ENCODE measurements around the gene NHEJ1. TPM values are rescaled to one million over a fixed set of nuclear protein-coding genes. Genes with fewer than 3 reads are reported as not detected.

NHEJ1 gene
- polyA plus RNA-seq, 1 of the 3 experiments (the other 2 are of a cell fraction) = 16.3 TPM

GRCh38 chr2:219089330-219089729, 71.3 kb downstream of the NHEJ1 start:
- H3K9me2 ChIP-seq = no peaks in the 10 kb centered on the region
- H3K27me3 ChIP-seq (ENCODE audit: insufficient read depth) = no peaks in the 10 kb centered on the region
- H3K27ac ChIP-seq (ENCODE audit: low read depth in 2 of 2, low read length in 1 of 2) = no peak overlapping the region
- H4K20me1 ChIP-seq (ENCODE audit: insufficient read depth) = no peaks in the 10 kb centered on the region
- DNase-seq = no peak
- CTCF ChIA-PET = interaction anchor here (1.4 to 7.5 kb wide), 2 partner anchors 29 kb away, joined by 4 to 39 read pairs; partner anchors contain the start of gene IHH
- TF ChIP-seq FOXJ3 (CRISPR knock-in tag; IDR thresholded peaks at IDR 0.05) = no peak
- no peak for TF ChIP-seq JUND (IDR thresholded peaks at IDR 0.05)
- TF ChIP-seq RCOR1 (IDR thresholded peaks at IDR 0.05; ENCODE audit: low read length) = no peak
- TF ChIP-seq, protein P1, sequence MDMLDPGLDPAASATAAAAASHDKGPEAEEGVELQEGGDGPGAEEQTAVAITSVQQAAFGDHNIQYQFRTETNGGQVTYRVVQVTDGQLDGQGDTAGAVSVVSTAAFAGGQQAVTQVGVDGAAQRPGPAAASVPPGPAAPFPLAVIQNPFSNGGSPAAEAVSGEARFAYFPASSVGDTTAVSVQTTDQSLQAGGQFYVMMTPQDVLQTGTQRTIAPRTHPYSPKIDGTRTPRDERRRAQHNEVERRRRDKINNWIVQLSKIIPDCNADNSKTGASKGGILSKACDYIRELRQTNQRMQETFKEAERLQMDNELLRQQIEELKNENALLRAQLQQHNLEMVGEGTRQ (IDR thresholded peaks at IDR 0.05; ENCODE audit: borderline replicate concordance, low read depth, low read length) = no peak
- TF ChIP-seq EZH2phosphoT487 (IDR thresholded peaks at IDR 0.05; ENCODE audit: borderline replicate concordance, low read depth) = no peak
- no peak for TF ChIP-seq NFIC (IDR thresholded peaks at IDR 0.05; ENCODE audit: borderline replicate concordance)
- TF ChIP-seq TEAD4 (IDR thresholded peaks at IDR 0.05; ENCODE audit: borderline replicate concordance, insufficient read depth) = no peak
- TF ChIP-seq MXI1 (IDR thresholded peaks at IDR 0.05; ENCODE audit: low read depth, low read length) = no peak
- no peak for TF ChIP-seq RXRA (IDR thresholded peaks at IDR 0.05; ENCODE audit: borderline replicate concordance, low read depth)
- no peak overlapping the region for H2AFZ ChIP-seq (ENCODE audit: low read depth)
- POLR2A ChIA-PET = no interaction called here
- H3K4me3 ChIP-seq (ENCODE audit: low read depth in 2 of 2, low read length in 1 of 2) = no peak overlapping the region
- no peak overlapping the region for H3K4me2 ChIP-seq
- H3K79me2 ChIP-seq (ENCODE audit: insufficient read depth) = no peaks in the 10 kb centered on the region
- H3K4me1 ChIP-seq (ENCODE audit: control insufficient read depth in 1 of 2, insufficient read depth in 2 of 2, low read depth in 1 of 2, low read length in 1 of 2) = no peaks in the 10 kb centered on the region; a peak in 1 of 4 replicates
- H3K36me3 ChIP-seq (replicated peaks in 1 of 2; ENCODE audit: control insufficient read depth in 1 of 2, insufficient read depth in 2 of 2, low read length in 1 of 2) = peaks cover 9 to 10% of the 10 kb centered on the region in 2 experiments
- no peaks in the 10 kb centered on the region for H3K9me3 ChIP-seq
- H3K9ac ChIP-seq = no peak overlapping the region
- WGBS (ENCODE audit: low lambda C conversion rate) = 94% methylated on average over 4 of the region's 4 CpGs
- no peaks in the 10 kb centered on the region for H3F3A ChIP-seq (replicated peaks; ENCODE audit: insufficient read depth)

DNA sequence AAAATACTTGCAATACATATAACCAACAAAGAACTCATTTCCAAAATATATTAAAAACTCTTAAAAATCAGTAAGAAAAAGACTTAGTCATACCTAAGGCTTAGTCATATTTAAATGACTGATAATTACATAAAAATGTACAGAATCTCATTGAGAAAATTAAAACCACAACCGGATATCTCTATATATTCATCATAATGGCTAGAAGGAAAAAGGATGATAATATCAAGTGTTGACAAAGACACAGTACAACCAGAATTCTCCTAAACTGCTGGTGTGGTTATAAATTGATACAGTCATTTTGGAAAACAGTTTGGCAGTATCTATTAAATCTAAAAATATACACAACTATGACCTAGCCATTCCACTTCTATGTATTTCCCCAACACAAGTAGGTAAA, 72.8 kb downstream of the NHEJ1 start:
- Histone ChIP-seq H3K4me1 (ENCODE audit: control insufficient read depth in 1 of 2, insufficient read depth in 2 of 2, low read depth in 1 of 2, low read length in 1 of 2) (no peaks in the 10 kb centered on the region; a peak in 1 of 4 replicates), H3K79me2 (ENCODE audit: insufficient read depth) (no peaks in the 10 kb centered on the region), H3K36me3 (replicated peaks in 1 of 2; ENCODE audit: control insufficient read depth in 1 of 2, insufficient read depth in 2 of 2, low read length in 1 of 2) (peaks cover 2 to 10% of the 10 kb centered on the region in 2 experiments), H4K20me1 (ENCODE audit: insufficient read depth) (no peaks in the 10 kb centered on the region), H3K9ac (no peak overlapping the region), H3K4me2 (no peak overlapping the region), H3K9me3 (no peaks in the 10 kb centered on the region), H3F3A (replicated peaks; ENCODE audit: insufficient read depth) (no peaks in the 10 kb centered on the region), H3K27ac (ENCODE audit: low read depth in 2 of 2, low read length in 1 of 2) (no peak overlapping the region), H3K27me3 (ENCODE audit: insufficient read depth) (no peaks in the 10 kb centered on the region), H2AFZ (ENCODE audit: low read depth) (no peak overlapping the region), H3K4me3 (ENCODE audit: low read depth in 2 of 2, low read length in 1 of 2) (no peak overlapping the region), H3K9me2 (no peaks in the 10 kb centered on the region)
- DNase-seq = no peak
- WGBS (ENCODE audit: low lambda C conversion rate) = 73% methylated on average over 1 of the region's 1 CpG
- POLR2A ChIA-PET = no interaction called here
- CTCF ChIA-PET = interaction anchor here (0.7 to 7.5 kb wide), 6 partner anchors 15 to 108 kb away, joined by 3 to 39 read pairs (median 3); no protein-coding TSS in a partner anchor
- TF ChIP-seq RCOR1 (IDR thresholded peaks at IDR 0.05; ENCODE audit: low read length) (no peak), NFIC (IDR thresholded peaks at IDR 0.05; ENCODE audit: borderline replicate concordance) (no peak), FOXJ3 (CRISPR knock-in tag; IDR thresholded peaks at IDR 0.05) (no peak), ELF1 (IDR thresholded peaks at IDR 0.05) (no peak), MEF2A (IDR thresholded peaks at IDR 0.05; ENCODE audit: borderline replicate concordance, low read depth) (no peak), FOXM1 (IDR thresholded peaks at IDR 0.05; ENCODE audit: low read depth) (no peak), REST (IDR thresholded peaks at IDR 0.05; ENCODE audit: low read depth, low read length) (no peak), RXRA (IDR thresholded peaks at IDR 0.05; ENCODE audit: borderline replicate concordance, low read depth) (no peak), GABPA (IDR thresholded peaks at IDR 0.05; ENCODE audit: low read depth) (no peak), YY1 (IDR thresholded peaks at IDR 0.05; ENCODE audit: low read depth) (no peak), CHD2 (IDR thresholded peaks at IDR 0.05; ENCODE audit: low read length, partially characterized antibody) (no peak), TAF1 (IDR thresholded peaks at IDR 0.05; ENCODE audit: borderline replicate concordance, low read depth, low read length) (no peak), RAD21 (IDR thresholded peaks at IDR 0.05; ENCODE audit: low read length) (no peak), EP300 (IDR thresholded peaks at IDR 0.05; ENCODE audit: borderline replicate concordance in 1 of 2, low read depth in 1 of 2, low read length in 1 of 2) (no peak)
- TF ChIP-seq, protein P2, sequence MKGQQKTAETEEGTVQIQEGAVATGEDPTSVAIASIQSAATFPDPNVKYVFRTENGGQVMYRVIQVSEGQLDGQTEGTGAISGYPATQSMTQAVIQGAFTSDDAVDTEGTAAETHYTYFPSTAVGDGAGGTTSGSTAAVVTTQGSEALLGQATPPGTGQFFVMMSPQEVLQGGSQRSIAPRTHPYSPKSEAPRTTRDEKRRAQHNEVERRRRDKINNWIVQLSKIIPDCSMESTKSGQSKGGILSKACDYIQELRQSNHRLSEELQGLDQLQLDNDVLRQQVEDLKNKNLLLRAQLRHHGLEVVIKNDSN (IDR thresholded peaks at IDR 0.05; ENCODE audit: borderline replicate concordance, low read depth) = no peak
- TF ChIP-seq, protein P3, sequence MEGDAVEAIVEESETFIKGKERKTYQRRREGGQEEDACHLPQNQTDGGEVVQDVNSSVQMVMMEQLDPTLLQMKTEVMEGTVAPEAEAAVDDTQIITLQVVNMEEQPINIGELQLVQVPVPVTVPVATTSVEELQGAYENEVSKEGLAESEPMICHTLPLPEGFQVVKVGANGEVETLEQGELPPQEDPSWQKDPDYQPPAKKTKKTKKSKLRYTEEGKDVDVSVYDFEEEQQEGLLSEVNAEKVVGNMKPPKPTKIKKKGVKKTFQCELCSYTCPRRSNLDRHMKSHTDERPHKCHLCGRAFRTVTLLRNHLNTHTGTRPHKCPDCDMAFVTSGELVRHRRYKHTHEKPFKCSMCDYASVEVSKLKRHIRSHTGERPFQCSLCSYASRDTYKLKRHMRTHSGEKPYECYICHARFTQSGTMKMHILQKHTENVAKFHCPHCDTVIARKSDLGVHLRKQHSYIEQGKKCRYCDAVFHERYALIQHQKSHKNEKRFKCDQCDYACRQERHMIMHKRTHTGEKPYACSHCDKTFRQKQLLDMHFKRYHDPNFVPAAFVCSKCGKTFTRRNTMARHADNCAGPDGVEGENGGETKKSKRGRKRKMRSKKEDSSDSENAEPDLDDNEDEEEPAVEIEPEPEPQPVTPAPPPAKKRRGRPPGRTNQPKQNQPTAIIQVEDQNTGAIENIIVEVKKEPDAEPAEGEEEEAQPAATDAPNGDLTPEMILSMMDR (IDR thresholded peaks at IDR 0.05) = no peak
- TF ChIP-seq, protein P4, sequence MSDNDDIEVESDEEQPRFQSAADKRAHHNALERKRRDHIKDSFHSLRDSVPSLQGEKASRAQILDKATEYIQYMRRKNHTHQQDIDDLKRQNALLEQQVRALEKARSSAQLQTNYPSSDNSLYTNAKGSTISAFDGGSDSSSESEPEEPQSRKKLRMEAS (IDR thresholded peaks at IDR 0.05; ENCODE audit: low read depth) = no peak
